NCI-H1694 treated with DMSO at 0.1 percent for 48 hours (cell line): Measurements from ENCODE around the gene MEGF6.
A peak's percentile ranks its signal among the peaks of the same experiment; 100 is the strongest.

Experiments used
- DNase-seq: peaks from one replicate; lab custom pipeline; 2025; lab: John Stamatoyannopoulos, UW

The MEGF6 gene

DNA sequence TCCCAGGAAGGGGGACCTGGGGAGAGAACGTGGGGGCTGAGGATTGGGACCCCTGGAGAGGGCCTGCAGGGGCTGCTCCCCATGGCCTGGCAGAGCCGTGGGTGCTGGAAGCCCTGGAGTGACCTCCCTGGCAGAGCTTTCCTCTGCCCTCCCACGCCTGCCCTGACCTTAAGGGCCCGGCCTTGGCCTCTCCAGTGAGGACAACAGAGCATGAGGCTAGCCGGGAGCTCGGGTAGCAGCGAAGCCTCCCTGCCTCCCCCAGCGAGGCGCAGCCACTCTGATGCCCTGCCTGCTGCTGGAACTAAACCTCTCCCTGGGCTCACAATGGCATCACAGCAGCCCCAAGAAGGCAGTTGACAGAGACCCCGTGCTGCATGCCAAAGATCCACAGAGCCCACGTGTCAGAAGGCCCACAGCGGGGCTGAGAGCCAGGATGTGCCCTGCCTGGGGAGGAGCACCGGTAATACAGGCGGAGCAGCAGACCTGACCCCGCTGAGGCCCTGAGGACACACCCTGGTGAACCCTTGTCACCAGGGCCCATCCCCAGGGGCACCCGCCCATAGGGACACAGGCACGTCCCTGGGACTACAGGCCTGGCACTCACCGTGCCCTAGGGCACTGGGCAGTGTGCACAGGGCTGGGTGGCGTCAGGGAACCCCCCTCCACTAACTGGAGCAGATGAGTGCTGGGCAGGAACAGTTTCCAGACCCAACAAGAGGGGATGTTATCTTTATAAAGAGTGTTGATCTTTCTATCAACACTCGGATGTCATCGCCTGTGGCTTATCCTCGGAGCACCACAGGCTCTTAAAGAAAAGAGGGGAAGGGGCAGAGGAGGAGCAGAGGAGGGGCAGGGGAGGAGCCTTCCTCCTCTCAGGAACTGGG lies 108.4 kb downstream of the MEGF6 start:
- no peak for DNase-seq

DNA sequence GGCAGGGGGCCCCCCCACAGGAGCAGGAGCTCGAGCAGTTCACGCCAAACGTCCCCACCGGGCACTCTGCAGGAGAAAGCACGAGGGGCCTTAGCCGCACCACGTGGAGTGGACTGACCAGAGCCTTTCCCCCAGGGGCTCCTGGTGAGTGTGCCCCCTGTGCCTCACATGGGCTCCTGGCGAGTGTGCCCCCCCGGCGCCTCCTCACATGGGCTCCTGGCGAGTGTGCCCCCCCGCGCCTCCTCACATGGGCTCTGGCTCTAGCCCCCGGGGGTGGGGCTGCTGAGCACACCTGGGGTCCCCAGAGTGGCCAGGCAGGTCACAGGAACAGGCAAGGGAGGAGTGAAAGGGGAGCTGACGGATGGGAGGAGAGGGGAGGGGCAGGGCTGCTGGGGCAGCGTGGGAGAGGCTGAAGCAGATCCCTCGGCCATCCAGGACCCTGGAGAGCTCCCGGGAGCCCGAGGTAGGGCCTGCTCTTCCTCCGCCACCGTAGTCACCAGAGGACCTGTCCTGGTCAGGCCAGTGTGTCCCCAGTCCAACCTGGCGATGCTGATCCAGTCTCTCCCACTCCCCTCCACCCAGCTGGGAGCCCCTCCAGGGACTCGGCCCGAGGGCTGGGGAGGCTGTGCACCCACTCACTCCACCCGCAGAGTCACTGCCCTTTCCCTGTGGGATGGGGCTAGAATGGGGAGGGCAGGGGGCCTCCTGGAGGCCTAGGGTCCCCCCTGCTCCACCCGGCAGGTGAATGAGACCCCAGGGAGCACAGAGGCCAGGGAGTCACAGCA lies 109.3 kb downstream of the MEGF6 start:
- no peak for DNase-seq

DNA sequence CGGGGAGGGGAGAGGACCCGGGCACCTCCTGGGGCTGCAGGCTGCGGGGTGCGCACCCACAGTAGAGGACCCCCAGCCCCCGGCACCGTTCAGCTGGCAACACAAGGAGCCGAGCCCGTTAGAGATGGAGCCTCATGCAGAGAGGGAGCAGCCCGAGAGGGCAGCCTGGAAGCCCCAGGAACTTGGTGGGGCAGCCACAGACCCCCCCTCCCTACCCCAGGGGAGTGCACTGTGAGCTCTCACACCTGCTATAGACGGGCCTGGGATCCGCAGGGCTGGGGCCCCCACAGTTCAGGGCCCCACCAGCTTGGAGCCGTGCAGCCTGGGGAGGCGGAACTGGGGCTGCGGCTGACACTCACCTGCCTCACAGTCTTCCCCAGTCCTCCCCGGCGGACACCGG lies 109.9 kb downstream of the MEGF6 start:
- no peak for DNase-seq

DNA sequence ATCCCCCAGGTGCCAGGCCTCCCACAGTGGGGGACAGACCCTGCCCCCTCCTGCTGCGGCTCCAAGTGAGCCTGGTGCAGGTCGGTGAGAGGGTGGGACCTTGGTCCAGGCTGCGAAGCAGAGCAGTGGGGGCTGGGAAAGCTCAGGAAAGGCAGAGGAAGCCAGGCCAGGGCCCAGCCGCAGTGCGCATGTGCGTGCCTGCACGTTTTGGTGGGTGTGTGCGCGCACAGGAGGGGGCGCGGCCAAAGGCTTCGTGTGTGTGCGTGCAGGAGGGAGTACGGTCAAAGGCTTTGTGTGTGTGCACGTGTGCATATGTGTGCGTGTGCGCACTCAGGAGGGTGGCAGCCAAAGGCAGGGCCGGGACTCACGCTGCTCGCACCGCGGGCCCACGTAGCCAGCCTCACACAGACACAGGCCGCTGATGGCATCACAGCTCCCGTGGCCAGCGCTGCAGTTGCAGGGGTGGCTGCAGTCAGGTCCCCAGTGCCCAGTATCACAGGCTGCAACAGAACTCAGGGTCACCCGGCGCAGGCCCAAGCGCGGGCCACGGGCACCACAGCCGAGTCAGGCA lies 111.0 kb downstream of the MEGF6 start:
- DNase-seq, result no peak

DNA sequence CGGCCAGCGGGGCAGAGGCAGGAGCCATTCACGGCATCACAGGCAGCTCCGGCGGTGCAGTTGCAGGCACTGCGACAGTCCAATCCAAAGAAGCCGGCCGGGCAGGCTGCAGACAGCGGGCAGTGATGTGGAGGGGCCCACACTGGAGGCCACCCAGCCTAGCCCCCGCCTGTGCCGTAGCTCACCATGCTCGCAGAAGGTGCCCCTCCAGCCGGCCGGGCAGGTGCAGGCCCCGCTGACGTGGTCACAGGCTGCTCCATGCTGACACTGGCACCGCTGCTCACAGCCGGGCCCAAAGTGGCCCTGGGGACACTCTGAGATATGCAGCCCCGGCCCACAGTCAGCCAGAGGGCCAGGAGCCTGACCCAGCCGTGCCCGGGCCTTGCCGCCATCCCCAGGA lies 111.7 kb downstream of the MEGF6 start:
- DNase-seq, result no peak

DNA sequence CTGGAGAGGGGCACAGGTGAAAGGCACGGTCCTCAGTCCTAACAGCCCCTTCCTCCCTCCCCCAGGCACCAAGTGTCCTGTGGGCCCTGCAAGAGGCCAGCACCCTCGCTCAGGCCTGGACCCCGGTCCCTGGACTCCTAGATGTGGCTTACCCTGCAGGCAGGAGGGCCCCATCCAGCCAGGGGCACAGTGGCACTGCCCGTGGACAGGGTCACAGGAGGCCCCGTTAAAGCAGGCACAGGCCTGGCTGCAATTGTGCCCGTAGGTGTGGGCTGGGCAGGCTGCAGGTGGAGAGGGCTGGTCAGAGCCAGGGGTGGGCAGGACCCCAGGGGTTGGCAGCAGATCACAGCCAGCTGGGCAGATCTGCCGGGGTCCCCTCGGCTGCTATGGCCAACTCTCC lies 112.3 kb downstream of the MEGF6 start:
- no peak for DNase-seq

DNA sequence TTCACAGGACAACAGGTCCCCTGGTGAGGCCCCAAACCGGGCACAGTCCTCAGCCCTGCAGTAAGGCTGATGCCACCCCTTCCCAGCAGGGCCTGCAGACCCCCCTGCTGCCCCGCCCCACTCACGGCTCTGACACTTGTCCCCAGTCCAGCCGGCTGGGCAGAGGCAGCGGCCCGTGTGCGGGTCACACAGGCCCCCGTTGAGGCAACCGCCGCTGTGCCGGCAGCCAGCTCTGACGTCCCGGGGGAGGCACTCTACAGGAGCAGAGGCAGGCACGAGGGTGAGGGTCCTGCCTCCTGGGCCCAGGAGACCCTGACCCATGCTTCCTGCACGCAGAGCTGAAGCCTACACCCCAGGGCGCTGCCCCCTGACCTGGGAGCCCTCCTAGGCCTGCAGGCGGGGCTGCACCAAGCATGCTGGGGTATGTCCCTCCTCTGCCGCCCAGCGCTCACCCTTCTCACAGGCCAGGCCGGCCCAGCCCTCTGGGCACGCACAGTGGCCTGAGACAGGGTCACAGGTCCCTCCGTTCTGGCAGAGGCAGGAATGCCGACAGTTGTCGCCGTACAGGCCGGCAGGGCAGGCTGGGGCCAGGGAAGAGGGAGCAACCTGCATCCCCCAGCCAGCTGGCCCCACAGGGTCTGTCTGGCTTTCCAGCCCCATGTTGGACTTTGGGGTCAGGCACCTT lies 112.9 kb downstream of the MEGF6 start:
- DNase-seq, result no peak

DNA sequence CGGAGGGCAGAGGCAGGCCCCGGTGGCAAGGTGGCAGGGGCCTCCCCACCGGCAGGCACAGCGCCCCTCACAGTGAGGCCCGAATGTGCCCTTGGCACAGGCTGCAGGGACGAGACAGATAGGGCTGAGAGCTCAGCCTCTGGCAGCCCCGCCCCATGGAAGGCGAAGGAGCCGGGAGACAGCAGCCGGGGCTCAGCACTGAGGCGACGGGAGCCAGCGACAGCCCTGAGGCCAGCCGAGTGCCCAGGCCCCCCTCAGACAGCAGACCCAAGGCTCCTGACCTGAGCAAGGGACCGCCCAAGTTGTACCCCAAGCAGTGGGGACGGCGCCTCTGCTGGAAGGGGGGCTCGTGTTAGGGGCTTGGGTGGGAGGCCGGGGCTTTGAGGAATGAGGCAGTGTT lies 113.8 kb downstream of the MEGF6 start:
- no peak for DNase-seq

DNA sequence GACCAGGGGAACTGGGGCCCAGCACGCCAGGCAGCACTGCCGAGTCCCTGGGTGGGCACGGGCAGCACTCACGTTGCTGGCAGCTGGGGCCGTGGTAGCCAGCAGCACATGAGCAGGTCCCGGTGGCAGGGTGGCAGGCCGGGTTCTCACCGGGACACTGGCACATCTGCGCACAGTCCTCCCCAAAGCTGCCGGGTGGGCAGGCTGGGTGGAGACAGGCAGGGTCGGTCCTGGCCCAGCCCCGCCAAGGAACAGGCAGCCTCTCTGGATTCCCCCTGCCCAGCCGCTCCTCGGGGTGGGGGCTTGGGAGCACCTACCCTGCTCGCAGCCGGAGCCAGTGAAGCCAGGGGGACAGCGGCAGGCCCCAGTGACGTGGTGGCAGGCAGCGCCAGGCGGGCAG lies 114.4 kb downstream of the MEGF6 start:
- DNase-seq, result no peak

DNA sequence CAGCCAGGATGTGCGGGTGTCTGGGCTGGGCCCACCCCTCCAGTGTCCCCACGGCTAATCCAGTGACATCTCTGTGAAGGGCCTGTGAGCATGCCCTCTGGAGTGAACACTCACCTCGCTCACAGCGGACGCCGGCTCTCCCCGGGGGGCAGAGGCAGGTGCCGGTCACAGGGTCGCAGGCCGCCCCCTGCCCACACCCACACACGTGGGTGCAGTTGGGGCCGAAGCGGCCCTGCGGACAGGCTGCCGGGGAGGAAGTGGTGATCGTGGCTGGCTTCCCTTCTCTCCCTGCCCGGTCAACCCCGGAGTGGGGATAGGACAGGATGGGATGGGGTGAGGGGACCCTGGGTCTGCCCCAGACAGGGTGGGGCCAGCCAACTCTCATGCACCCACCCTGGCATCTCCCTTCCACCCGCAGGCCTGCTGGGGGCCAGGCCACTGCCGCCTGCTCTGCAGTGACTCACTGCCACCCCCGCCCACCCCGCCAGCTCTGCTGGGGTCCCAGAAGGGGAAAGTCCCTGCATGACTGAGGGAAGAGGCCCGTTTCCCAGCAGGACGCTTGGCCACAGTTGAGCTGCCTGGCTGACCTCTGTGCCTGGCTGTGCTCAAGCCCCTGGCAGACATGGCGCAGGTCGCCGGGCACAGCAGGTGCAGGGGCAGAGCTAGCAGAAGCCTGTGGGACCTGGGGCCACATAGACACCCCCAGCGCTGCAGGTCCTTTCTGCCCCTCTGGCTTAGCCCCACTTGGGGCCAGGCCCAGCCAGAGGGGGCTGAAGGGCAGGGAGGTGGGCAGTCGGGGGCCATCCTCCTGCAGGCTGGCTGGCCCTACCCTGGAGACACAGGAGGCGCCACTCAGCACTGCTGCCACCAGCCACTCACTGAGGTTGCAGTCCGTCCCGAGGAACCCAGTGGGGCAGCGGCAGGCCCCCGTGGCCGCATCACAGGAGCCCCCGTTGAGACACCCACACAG lies 115.2 kb downstream of the MEGF6 start:
- no peak for DNase-seq

DNA sequence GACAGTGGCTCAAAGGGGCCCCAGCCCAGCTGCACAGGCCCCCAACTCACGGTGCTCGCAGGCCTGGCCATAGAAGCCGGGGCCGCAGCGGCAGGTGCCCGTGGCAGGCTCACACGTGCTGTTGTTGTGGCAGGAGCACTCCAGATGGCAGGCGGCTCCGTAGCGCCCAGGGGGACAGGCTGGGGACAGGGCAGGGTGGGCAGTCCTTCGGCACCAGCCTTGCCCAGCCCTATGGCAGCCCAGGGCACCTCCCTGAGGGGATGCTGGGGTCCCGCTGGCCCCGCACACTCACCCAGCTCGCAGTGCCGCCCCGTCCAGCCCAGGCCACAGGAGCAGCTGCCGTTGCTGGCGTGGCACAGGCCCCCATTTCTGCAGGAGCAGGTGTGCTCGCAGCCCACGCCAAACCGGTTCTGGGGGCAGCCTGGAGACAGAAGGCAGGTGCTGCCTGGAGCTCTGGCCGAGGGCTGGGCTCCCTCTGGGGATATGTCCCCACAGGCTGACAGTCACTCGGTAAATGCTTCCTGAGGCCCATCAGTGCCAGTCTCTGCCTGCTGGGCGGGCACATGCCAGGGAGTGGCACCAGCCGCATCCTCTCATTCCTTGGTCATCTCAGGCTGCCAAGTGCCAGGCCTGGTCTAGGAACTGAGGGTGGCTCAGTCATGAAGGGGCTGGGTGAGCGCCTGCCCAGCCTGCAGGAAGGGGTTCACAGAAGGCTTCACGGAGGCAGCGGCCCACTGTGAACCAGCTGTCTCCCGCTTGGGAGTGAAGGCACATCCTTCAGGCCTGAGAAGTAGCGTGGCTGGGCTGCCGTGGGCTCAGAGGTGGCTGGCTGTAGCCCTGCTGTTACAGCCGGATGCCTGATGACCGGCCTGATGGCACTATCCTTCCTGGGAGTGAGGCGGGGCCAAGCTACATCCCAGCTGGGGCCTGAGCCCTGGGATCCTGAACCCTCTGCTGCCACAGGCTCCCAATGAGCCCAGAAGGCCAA lies 116.7 kb downstream of the MEGF6 start:
- no peak for DNase-seq

DNA sequence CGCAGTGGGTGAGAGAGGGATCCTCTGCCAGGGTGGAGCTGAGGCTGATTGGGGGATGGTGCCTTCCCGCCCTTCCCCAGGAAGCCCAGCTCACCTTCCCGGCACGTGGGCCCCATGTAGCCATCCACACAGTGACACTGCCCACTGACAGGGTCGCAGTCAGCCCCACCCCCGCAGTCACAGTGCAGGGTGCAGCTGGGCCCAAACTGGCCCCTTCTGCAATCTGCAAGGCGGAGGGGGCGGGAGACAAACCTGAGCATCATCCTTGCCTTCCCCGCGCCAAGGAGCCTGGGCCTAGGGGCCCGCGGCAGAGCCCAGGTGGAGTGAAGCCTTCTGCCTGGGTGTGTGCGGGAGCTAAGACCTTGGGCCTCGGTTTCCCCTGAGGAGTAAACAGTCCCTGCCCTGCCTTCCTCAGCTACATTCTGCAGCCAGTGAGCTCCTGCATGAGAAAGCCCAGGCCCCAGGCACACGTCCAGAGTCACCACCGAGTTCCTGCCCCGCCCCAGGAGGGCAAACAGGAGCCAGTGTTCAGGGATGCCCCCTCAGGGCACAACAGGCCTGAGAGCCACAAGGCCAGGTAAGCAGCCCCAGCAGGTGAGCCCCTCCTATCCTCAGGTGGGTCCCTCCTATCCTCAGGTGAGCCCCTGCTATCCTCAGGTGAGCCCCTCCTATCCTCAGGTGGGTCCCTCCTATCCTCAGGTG lies 118.6 kb downstream of the MEGF6 start:
- no peak for DNase-seq

DNA sequence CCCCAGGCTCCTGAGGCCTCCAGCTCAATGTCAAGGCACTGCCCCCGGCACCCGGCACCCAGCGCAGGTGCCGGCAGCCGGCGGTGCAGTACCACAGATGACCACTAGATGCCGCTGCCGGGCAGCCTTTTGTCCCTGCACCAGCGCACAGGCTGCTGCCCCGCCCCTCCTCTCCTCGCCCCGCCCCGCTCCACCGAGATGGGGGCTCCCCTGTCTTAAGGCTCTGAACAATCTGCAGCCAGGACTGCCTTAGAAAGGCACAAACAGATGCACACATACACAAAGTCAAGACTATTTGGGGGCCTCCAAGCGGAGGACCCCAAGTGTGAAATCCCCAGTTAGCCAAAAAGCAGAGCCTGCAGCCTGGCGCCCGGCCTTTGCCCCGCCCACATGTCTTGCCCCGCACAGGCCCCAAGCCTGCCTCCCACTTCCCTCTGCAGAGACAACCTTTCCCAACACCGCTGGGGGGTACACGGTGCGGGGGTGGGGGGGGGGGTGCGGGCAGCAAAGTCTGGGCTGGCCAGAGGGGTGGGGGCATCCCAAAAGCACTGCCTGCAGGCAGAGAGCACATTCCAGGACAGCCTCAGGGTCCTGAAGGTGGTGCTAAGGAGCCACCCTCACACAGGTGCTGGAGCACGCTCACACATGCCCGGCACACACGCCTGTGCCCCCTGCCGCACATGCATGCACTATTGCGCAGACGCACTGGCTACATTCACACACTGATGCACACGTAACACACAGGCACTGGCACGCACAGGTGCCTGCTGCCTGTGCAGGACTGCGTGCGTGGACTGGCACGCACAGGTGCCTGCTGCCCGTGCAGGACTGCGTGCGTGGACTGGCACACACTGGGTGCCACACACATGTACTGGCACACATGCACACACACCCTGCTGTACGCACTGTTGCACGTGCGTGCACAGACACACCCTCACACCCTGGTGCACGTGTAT lies 119.7 kb downstream of the MEGF6 start:
- peak; percentile 39 for DNase-seq

DNA sequence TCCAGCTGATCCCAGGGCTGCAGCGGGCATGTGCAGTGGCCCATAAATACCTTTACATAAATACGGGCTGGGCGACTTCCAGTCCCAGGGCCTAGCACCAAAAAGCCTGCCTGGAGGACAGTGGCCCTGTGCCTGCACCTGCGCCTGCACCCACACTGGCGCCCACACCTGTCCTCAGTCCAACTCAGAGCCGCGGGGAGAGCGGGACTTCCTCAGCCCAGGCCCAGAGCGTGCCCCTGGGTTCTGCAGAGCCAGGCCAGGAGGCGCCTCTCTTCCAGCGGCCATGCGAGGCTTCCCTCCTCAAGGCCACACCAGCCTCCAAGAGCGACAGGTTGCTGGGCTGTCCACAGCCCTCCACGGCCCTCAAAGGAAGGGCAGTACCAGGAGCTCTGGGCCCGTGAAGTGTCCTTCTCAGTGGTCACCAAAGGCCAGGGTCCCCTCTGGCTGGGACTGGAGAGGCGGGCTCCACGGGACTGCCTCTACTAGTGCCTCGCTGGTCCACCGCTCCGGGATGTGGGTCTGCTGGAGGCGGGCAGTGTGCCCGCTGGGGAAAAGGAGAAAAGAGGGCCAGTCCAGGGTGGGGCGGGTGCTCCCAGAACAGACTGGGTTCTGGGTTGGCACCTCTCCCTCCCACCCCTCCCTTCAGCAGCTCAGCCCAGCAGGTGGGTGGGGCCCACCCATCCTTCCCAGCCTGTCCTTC lies 121.1 kb downstream of the MEGF6 start:
- DNase-seq, result no peak

DNA sequence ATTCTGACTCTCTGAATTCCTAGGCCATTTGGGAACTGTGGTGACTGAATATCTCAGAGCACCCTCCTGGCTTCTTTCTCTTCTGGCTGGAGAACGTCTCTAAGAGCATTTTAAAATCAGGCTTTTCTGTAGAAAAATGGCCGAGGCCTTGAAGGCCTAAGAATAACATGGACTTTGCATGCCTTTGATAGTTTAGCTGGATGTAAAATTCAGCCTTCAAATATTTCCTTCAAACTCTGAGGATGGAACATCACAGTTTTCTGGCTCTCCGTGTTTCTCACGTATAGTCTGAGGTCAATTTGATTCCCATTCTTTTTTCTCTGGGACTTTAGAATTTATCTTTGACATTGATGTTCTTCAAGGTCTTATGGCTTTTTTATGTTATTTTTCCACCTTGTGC lies 122.9 kb downstream of the MEGF6 start:
- no peak for DNase-seq

DNA sequence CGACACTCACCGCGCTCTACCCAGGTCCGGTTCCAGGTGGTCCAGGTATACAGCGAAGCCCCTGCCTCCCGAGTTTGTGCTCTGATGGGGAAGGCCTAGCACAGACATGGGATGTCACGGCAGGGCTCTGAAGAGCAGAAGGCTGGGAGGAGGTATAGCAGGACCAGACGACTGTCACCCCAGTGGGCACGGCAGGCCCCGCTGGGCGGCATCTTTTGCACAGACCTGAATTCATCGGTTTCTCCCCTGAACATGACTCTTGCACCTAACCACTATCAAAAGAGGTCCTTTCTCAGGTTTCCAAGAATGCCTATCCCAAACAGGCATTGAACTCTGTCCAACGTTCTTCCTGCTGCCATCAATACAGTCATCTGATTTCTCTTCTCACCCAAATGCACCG lies 126.3 kb downstream of the MEGF6 start:
- DNase-seq, result no peak

DNA sequence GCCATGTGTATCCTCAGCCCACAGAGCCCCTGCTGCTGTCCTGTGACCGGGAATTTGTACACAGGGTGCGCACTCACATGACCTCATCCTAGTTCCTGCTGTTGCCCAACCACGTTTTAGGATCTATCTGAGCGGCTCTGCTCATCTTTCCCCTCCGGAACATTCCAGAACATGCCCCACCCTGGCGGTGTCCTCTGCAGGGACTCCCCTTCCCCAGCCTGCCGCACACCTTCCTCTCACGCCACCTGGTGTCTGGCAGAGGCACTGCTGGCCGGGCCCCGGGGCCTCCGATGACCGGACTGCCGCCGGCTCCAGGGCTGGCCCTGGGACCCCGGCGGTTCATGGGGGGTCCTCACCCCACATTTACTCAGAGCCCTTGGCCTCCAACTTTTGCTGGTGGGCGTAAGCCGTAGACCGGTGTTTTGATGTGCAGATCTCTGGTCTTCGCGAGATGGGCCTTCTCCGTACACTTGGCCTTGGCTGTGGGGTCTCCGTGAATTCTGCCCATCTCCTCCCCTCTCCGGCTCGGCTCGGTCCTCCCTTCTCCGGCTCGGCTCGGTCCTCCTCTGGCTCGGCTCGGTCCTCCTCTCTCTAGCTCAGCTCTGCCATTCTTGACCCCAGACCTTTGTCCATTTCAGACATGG lies 127.4 kb downstream of the MEGF6 start:
- DNase-seq, result no peak
